Fibroblast of gingiva (primary cell): ENCODE data around the gene MYCBPAP.

Source experiments
- DNase-seq: peaks from one replicate; pipeline ENCODE4 v3.0.0-alpha.2; 2011; ENCODE audit warnings: low read depth

MYCBPAP gene, protein sequence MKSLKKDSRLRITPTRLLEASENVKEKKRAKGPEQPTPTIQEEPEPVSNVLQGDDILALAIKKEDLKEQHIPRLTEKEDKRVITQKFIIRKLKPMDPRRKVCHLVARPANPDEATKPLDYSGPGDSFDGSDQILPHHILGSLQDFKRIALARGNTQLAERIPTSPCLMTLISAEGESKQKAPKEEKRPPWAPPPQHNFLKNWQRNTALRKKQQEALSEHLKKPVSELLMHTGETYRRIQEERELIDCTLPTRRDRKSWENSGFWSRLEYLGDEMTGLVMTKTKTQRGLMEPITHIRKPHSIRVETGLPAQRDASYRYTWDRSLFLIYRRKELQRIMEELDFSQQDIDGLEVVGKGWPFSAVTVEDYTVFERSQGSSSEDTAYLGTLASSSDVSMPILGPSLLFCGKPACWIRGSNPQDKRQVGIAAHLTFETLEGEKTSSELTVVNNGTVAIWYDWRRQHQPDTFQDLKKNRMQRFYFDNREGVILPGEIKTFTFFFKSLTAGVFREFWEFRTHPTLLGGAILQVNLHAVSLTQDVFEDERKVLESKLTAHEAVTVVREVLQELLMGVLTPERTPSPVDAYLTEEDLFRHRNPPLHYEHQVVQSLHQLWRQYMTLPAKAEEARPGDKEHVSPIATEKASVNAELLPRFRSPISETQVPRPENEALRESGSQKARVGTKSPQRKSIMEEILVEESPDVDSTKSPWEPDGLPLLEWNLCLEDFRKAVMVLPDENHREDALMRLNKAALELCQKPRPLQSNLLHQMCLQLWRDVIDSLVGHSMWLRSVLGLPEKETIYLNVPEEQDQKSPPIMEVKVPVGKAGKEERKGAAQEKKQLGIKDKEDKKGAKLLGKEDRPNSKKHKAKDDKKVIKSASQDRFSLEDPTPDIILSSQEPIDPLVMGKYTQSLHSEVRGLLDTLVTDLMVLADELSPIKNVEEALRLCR

DNA sequence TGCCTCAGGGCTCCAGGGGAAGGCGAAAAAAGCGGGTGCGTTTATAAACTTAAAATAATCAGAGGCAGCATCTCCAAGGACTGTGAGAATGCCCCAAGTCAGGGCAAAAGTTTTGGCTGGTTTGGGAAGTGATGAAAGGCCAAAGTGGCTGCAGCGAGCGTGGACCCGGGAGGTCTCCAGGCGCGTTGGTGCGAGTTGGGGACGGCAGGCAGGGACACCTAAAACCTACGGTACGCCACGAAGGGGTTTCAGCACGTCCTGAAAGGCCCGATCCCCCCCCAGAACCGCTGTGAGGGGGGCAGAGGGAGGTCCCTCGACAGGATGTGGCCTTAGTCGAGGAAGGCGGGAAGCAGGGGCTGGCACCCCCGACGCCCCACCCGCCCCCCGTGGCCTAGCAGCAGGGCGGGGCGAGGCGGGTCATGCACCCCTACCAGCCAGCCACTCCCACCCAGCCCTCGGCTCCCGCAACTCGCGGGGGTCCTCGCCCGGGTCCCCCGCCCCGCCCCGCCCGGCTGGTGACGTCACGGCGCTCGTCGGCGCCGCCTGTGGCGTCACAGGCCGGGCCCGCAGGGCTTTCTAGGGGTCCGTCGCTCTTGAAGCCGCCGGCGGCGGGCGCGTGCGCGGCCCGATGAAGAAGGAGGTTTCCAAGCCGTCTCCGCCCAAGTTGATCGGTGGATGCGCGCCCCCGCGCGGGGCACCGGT is at the start of gene MYCBPAP:
TSS of gene MYCBPAP (plus strand) at position 569 of the 702 bp plus-strand sequence. CDS start 236 bp downstream, outside the sequence.
- DNase-seq = peak; percentile 87

DNA sequence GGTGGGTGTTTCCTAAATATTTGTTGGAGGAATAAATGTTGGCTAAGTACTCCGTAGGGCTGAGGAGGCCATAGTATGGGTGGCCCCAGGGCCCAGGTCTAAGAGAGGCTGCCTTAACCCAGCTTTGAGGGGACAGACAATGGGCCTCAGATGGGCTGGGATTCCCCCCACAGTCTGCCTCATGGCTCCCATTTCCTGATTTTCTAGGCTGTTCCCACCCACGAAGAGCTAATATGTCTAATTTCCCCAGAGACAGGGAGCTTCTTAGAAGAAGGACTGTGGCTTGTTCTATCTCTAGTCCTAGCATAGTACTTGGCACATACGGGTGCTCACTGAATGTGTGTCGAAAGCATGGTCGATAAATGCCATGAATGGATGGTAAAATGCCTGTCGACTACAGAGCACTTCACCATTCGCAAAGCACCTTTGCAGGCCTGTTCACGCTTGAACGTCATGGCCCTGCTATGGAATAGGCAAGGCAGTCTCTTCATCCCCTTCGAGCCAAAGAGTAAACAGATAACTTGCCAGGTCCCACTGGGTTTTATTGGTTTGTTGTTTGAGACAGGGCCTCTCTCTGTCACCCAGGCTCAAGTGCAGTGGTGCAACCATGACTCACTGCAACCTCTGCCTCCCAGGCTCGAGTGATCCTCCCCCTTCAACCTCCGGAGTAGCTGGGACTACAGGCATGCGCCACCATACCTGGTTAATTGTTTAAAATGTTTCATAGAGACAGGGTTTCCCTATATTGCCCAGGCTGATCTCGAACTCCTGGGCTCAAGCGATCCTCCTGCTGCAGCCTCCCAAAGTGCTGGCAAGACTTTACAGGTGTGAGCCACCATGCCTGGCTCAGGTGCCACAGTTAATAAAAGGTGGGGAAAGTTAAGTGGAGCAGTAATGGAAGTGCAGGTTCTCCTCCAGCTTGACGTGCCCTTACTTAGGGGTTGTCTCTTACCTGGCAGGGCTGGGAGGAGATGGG is 49.2 kb upstream of the MYCBPAP start:
- no peak for DNase-seq

DNA sequence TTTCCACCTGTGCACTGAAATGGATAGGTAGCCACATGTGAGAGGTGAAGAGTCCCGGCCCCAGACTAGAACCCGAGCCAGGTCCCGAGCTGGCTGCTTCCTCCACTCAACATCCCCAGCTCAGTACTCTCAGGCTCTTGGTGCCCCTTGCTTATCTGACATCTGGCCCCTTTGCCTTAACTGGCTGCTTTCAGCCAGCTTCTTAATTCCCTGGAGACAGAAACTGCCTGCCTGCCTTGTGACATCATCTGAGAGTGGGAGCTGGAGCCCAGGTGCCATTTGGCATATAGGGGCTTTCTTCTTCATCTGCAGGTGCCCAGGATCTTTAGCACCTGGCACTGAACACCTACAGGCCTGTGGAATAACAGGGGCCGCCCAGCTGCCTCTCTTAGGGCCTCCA is 48.5 kb upstream of the MYCBPAP start:
- DNase-seq = no peak

DNA sequence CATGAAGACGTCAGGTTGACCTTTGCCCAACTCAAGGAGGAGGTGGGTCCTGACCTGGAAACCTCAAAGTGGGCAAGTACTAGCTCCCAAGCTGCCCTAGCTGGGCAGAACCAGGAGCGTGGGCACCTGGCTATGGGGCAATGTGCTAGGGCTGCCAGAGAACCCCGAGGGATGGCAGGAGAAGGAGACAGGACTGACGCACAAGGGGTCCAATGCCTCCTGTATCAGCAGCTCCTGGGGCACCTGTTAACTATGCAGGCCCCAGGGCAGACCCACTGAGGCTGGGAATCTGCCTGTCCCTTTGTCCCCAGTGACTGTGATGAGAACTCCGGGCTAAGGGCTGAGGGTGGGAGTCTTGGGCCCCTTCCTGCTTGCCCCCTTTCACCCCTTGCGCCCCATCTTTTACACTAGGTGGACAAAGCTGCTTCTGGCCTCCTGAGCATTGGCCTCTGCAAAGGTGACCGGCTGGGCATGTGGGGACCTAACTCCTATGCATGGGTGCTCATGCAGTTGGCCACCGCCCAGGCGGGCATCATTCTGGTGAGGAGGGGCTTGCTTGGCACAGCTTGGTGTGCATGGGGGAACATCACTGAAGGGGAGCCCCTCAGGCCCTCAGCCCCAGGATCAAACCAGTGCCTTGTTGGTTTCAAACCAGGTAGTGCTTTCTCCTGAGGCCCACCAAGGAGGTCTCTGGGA is 47.3 kb upstream of the MYCBPAP start:
- DNase-seq = no peak

DNA sequence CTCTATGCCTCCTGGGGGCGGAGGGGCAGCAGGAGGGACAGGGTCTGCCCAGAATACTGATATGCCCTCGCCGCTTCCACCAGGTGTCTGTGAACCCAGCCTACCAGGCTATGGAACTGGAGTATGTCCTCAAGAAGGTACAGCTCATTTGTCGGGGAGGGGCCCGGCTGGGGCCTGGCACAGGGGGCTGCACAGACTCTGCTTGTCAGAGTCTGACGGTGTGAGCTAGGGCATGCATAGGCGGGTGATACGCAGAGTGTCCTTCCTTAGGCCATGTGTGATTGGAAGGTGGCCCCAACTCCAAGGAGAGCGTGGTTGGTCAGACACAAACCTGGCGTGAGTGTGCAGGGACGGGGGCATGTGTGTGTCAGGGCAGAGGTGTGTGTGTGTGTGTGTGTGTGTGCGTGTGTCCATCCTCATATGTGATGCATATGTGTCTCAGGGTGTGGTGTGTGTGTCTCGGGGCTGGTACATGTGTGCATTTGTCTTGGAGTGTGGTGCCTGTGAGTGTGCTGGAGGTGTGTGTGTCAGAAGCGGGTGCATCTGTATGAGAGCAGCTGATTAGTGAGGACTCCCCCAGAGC is 46.6 kb upstream of the MYCBPAP start:
- DNase-seq = no peak

DNA sequence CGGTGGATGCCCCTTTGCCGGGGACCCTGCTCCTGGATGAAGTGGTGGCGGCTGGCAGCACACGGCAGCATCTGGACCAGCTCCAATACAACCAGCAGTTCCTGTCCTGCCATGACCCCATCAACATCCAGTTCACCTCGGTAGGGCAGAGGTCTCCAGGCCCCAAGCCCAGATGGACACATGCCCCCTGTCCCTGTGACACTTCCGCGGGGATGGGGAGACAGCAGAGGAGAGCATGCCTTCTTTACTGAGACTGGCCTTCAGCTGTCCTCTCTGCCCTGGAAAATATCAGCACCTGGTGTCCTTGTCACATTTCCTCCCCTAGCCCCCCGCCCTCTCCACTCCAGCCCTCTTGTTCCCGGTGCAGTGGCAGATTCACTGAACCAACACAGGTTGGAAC is 45.8 kb upstream of the MYCBPAP start:
- DNase-seq = no peak

DNA sequence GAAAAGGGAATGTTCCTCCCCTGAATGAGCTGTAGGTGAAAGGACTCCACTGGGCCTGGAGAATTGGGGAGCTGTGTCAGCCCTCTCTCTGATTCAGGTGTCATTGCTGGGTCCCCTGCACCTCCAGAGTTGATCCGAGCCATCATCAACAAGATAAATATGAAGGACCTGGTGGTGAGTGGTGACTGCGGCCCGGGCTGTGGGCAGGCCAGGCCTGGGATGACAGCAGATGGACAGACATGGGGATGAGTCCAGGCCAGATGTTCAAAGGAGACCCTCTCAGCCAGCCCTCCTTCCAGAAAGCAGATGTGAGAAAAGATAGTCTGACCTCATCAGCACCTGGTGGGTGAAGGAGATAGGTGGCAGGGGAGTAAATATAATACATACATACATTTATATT is 44.1 kb upstream of the MYCBPAP start:
- DNase-seq = no peak

DNA sequence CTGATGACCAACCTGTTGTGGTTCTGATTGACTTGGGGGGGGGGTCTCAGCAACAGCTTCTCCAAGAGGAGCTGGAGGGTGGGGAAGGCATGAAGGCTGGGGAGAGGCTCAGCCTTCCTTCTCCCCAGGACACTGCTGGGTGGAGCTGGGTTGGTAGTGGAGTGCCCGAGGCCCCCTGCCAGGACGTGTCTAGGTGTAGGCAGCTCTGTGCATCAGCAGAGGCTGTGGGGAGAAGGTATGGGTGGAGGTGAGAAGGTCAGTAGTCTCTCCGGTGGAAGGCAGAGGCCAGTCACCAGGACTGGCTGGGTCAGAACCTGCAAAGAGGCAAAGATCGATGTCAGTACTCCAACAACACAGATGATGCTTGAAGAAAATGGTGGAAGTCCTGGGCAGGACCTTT is 43.5 kb upstream of the MYCBPAP start:
- no peak for DNase-seq

DNA sequence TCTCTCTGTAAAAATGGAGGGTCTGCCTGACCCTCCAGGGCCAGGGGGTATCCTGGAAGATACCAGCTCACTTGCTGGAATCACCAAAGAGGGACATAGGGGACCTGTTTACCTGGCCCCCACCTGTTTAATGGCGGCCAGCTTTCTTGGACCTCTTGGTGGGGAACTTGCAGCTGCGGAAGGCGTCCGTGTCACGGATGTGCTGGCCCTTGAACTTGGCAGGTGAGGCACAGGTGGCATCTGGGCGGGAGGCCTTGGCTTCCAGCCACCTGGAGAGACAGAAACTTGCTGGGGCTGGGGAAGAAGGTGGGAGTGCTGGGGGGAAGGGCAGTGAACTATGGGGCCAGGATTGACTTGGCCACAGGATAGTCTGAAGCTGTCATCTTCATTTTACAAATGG is 43.1 kb upstream of the MYCBPAP start:
- DNase-seq = no peak

DNA sequence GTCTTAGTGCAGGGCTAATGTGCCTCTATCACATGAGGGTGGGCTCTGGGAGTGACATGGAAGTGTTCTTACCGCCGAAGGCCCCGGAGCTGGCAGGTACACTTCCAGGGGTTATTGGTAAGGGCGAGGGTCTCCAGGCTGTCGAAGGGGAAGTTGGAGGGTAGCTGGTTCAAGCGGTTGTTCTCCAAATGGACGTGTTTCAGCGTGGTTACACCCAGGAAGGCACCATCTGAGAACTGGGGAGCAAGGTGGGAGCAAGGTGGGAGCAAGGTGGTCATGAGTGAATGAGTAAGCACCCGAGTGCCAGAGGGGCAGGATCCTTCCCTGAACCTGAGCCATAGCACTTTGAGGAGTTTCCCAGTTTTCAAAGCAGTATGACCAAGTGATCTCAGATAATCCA is 42.6 kb upstream of the MYCBPAP start:
- no peak for DNase-seq

DNA sequence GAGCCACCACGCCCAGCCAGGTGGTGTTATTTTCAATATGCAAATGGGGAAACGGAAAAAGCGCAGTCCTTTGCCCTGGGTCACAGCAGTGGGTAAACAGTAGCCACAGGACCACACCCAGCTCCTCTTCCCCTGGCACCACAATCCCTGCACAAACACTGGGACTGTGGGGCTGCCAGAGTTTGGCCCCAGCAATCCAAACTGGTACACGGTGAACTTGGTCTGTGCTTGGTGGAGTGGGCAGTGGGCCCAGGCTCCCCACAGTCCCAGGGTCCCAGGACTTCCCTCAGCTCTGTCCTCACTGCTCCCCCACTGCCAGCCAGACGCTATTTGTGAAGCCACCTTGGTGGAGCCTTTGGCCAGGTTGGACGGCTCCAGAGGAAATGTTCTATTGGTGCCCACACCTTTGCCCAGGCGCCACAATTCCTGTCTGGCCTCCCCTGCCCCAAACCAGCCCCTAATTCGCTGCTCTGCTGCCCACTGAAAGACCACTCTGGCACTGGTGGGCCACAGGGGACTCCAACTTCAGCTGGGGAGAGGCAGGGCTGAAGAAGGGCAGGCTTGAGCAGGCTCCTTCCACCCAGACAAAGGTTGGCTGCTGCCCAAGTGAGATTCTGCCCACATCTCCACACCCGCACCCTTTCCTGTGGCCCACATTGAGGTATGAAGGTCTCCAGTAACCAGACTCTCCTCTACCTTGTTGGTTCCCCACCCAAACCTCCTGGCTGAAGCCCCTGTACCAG is 41.7 kb upstream of the MYCBPAP start:
- DNase-seq = no peak

DNA sequence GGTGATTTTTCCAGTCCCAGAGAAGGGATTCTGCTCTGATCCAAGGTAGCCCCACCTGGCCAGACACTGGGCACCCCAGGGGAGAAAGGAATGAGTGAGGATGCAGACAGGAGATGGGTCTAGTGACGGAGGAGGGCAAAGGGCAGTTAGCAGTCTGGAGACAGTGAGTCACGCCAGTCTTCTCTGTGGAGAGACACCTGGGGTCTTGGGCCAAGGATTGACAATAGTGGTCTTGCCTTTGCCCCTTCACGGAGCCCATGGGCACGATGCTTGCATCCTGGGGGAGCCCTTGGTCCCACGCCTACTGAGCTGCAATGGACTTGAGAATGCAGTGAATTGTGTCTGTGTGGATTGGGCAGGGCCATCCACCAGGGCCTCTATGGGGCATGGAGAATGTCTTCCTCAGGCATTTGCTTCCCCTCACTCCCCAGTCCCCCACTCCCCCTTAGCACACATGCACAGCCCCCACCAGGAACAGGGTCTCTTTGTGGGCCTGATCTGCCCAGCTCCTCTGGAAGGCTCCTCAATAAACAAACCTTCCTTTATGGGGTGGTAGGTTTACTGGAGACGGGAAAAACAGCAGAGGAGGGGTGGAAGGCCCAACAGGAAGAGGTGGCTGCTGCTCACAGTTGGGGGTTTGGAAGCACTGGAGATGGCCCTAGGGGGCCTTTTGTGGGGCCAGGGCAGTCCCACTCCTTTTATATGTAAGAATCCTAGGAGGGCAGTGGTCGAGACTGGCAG is 41.0 kb upstream of the MYCBPAP start:
- no peak for DNase-seq

DNA sequence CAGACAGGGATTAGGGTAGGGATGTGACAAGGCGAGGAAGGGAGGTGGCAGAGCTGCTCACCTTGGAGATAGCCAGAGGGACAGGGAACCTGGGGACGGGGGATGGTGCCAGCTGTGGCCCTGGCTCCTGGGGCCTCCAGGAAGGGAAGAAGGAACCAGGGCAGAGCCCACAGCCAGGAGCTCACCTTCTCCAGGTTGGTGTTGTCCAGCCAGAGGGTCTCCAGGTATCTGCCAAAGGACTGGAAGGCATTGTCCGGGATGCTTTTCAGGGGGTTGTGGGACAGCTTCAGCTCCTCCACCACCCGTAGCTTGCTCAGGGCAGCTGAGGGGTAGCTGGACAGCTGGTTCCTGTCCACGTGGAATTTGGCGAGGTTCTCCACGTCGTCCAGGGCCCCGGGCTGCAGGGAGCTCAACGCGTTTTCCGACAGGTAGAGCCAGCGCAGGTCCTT is 40.4 kb upstream of the MYCBPAP start:
- DNase-seq = no peak

DNA sequence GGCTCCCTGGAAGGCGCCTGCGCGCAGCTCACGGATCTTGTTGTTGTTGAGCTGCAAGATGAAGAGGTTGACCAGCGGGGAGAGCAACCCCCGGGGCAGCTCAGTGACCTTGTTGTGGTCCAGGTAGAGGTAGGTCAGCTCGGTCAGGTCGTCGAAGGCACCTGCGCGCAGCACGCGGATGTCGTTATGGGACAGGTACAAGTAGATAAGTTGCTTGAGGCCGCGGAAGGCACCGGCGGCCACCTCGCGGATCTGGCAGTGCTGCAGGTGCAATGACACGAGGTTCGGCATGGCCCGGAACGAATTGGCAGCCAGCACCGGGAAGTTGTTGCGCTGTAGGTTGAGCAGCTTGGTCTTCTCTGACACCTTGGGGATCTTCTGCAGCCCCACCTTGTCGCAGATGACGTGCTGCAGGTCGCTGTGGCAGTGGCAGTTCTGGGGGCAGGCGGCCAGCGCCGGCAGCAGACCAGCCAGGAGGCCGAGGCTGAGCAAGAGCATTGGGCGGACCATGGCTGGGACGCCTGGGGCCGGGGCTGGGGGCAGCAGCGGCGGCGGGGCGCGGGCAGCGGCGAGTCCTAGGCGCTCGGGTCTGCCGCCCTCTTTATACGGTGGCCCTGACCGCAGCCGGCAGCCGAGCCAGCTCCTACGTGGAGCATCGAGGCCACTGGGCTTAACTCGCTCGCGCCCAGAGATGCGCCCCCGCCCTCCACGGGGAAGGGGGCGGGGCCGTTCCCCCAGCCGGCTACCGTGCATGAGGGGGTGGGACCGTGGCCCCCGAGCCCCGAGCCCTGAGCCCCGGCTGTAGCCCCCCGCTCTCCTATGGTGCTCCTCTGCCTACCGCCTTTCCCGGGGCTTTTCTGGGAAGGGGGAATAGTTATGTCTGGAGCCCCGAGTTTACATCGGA is 39.7 kb upstream of the MYCBPAP start, which contains the start of gene CHAD:
TSS of gene CHAD (minus strand) at position 577 of the 904 bp plus-strand sequence. CDS start at position 510, 67 bp downstream.
- DNase-seq = no peak

DNA sequence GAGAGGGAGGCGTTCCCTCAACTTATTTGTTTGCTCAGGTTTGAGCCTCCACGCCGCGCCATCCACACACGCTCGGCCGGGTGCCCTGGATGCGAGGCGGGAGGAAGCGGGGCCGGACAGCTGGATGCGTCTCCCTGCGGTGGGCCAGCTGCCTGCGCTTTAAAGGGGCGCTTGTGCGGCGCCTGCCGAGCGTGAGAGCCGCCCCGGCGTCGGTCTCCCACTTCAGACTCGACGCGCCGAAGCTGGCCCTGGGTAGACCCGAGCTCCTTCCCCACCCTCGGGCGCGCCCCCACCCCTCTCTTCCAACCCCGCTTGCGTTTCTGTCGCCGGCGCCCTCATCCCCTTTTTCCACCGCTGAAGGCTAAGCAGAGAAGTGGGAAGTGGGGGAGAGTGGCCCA is 39.0 kb upstream of the MYCBPAP start:
- no peak for DNase-seq

DNA sequence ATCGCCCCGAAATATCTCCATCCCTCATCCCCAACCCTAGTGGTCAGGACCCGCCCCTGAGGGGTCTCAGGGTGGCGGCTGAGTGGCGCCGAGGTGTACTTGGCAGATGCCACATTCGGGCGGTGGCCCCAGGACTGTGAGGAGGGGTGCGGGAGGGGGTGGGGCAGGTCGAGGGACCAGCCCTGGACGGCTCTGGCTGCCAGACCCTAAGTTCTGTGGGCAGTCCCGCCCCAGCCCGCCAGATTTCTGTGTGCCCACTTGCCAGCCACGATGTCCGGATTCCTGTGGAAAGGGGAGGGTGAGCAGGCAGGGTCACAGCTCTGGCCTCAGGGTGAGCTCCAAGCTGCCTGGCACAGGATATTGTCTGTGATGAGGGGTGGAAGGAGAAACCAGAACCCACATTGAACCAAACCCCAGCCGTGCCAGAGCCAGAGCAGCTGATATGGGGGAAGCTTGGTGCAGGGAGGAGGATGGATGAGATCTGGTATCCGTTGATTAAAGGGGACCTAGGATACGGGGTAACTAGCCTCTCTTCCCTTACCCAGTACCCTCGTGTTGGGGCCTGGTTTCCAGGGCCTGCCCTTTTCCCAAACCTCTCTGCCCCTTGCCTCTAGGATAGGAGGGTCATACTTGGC is 38.5 kb upstream of the MYCBPAP start:
- no peak for DNase-seq

DNA sequence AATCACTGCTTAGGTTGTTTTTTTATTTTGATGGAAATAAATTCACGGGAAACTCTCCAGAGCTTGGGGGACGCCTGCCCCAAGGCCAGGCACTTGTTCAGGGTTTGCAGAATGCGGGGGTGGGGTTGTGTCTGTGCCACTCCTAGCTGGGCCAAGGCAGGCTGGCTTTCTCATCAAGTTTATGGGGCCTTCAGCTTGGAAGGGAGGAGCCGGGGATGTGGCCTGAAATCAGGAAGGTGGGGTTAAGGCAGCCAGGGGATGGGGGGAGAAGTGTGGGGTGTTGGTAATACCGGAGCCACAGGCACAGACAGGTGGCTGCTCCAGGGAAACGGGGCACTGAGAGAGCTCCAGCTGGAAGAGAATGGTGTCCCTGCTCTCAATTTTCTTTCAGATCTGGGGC is 37.8 kb upstream of the MYCBPAP start:
- no peak for DNase-seq
